Activated CD8-positive, alpha-beta memory T cell treated with anti-CD3 and anti-CD28 coated beads, Interleukin-2, amount 10 ng/mL, durations not matched to agents 7 days and 5 days (primary cell): ENCODE measurements around the gene SLC66A2. TPM values are rescaled to one million over a fixed set of nuclear protein-coding genes. Genes with fewer than 3 reads are reported as not detected.

Experiments
- ATAC-seq: fragments of 150-1000 bp; cut with Tn5 transposase; one replicate; pipeline ENCODE4 v1.10.0; 2021; ENCODE audit warnings: moderate library complexity
- CTCF ChIA-PET: fragments of 350-600 bp; sonication (Branson Sonifier 250); formaldehyde crosslinking; loops from one replicate; lab custom pipeline; 2021; ENCODE audit warnings: antibody characterized with exemption; lab: Charles Lee
- DNase-seq: peaks from one replicate; pipeline ENCODE4 v3.0.0-alpha.2; 2020
- H3K27ac Mint-ChIP-seq: one replicate; pipeline ENCODE4 v1.8.0; 2021; ENCODE audit warnings: mild to moderate bottlenecking, mixed read lengths
- H3K27me3 Mint-ChIP-seq: one replicate; pipeline ENCODE4 v1.8.0; 2021; ENCODE audit warnings: mixed read lengths
- H3K36me3 Mint-ChIP-seq: one replicate; pipeline ENCODE4 v1.8.0; 2021; ENCODE audit warnings: mild to moderate bottlenecking, mixed read lengths
- H3K4me1 Mint-ChIP-seq: one replicate; pipeline ENCODE4 v1.8.0; 2021; ENCODE audit warnings: mixed read lengths
- H3K4me3 Mint-ChIP-seq: one replicate; pipeline ENCODE4 v1.8.0; 2021; ENCODE audit warnings: mild to moderate bottlenecking, moderate library complexity, mixed read lengths
- H3K9me3 Mint-ChIP-seq: one replicate; pipeline ENCODE4 v1.8.0; 2022; ENCODE audit warnings: low read depth, mixed read lengths
- total RNA-seq, 2 experiments: library from RNA; stranded (reverse); gene quantifications; one replicate each; pipeline ENCODE4 v1.2.3, GENCODE V29; 2021

Gene SLC66A2
- total RNA-seq, 2 experiments from 2014 or later: 23.4 TPM

DNA sequence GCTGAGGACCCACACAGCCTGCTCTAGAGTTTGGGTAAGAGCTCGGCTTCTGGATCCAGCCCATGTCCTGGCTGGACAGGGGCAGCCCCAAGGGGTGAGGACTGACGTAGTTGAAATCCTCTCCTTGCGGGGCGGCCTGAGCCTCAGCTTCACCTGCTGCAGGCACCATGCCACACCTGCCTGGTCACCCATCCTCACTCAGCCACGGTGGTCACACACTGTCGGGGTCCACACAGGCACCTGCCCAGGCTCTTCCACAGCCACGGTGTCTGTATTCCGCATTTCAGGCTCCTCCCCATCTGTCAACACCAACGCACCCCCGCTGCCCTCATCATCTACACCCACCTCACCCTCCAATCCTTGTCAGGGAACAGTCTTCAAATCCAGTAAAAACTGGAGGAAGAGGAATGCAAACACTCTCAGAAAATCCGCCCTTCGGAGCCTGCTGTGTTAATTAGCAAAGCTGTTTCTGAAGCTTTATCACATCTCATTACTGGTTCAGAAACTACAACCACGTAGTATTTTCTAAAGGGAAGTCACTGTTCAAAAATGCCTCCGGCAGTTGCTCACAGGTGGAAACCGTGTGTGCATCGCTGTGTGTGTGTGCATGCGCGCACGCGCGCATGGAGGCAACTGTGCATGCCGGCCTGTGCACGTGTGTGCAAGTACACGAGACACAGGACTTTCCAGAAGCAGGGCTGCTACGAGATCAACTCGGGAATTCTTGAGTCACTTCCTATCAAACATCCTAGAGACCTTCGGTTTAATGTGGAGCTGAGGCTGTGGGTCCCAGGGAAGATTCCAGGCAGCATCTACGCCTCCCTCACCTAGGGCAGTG lies 38.2 kb downstream of the SLC66A2 start:
- no peak overlapping the region for H3K27ac Mint-ChIP-seq
- H3K27me3 Mint-ChIP-seq: no peaks in the 10 kb centered on the region
- H3K4me3 Mint-ChIP-seq: no peak overlapping the region
- peaks cover 28% of the 10 kb centered on the region for H3K4me1 Mint-ChIP-seq
- peaks cover 39% of the 10 kb centered on the region for H3K36me3 Mint-ChIP-seq
- H3K9me3 Mint-ChIP-seq: peaks cover 3% of the 10 kb centered on the region
- peak; percentile 31 for DNase-seq
- CTCF ChIA-PET: no interaction called here
- no peak for ATAC-seq

GRCh38 chr18:79912409-79912991 lies 39.0 kb downstream of the SLC66A2 start:
- DNase-seq (peak; percentile 63), ATAC-seq (peak; percentile 85)
- Mint-ChIP-seq H3K36me3 (peaks cover 43% of the 10 kb centered on the region), H3K27me3 (no peaks in the 10 kb centered on the region), H3K4me3 (no peak overlapping the region), H3K9me3 (peaks cover 3% of the 10 kb centered on the region), H3K4me1 (peaks cover 28% of the 10 kb centered on the region), H3K27ac (no peak overlapping the region)
- CTCF ChIA-PET: no interaction called here

DNA sequence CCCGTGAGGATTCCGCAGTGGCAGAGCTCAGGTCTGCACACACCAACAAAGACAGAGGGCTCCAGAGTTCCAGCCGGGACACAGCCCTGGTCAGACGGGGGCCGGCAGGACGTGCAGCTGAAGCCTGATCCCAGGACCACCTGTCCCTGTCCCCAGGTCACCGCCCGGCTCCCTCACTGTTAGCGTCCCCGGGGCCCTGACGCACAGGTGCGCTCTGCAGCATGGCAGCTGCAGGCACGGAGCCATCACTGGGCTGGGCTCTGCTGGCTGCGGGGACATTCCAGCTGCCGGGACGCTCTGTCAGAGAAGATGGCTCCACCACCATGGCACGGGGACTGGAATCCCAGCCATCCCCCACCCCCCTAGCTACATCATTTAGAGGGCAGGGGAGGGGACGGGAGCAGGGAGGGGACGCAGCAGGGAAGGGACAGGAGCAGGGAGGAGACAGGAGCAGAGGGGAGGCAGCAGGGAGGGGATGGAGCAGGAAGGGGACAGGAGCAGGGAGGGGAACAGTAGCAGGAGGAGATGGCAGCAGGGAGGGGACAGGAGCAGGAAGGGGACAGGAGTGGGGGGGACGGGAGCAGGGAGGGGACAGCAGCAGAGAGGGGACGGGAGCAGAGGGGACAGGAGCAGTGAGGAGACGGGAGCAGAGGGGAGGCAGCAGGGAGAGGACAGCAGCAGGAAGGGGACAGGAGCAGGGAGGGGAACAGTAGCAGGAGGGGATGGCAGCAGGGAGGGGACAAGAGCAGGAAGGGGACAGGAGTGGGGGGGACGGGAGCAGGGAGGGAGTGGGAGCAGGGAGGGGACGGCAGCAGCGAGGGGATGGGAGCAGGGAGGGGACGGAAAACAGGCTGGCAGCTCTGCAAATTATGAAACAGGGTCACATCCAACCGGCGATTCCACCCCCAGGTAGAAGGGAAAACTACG lies 39.8 kb downstream of the SLC66A2 start:
- H3K9me3 Mint-ChIP-seq: peaks cover 3% of the 10 kb centered on the region
- H3K36me3 Mint-ChIP-seq: peaks cover 40% of the 10 kb centered on the region
- CTCF ChIA-PET: no interaction called here
- DNase-seq: no peak
- no peak overlapping the region for H3K4me3 Mint-ChIP-seq
- H3K27me3 Mint-ChIP-seq: no peaks in the 10 kb centered on the region
- H3K27ac Mint-ChIP-seq: no peak overlapping the region
- ATAC-seq: no peak
- H3K4me1 Mint-ChIP-seq: peaks cover 31% of the 10 kb centered on the region

DNA sequence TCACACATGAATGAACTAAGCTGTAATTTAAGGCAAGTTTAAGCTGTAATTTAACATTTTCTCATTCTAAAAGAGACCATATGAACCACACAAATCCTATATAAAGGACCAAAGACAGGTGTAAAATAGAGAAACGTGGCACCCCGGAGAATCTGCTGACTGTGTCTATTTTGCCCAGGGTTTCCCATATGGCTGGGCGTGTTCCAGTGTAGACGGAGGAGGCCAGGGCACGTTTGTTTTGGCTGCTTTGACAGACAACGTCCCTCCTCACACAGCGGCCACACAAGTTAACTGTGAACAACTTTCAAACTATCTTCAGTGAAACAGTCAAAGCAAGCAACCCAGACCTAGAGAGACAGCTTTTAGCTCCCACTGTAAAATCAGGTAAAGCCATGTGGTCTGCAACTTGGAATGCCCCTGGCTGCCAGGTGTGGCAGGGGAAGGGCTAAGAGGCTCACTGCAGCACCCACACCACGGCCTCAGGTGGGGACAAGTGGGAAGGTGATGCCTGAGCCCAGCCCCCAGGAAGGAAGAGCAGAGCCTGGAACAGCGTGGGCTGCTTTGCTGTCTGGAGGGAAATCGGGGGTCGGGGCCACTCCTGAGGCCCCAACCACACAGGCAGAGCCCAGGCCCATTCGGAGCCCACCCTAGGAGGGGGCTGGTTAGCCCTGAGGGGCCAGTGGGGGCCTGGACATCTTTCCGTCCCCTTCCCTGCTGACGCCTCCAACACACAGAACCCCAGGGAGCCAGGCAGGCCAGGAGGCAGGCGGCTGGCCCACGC lies 40.7 kb downstream of the SLC66A2 start:
- Mint-ChIP-seq H3K27ac (peak overlapping the region; percentile 54), H3K27me3 (no peaks in the 10 kb centered on the region), H3K4me1 (peaks cover 37% of the 10 kb centered on the region), H3K9me3 (peaks cover 3% of the 10 kb centered on the region), H3K4me3 (no peak overlapping the region), H3K36me3 (peaks cover 33% of the 10 kb centered on the region)
- CTCF ChIA-PET: no interaction called here
- DNase-seq (no peak), ATAC-seq (no peak)

- Mint-ChIP-seq H3K9me3 (peaks cover 3% of the 10 kb centered on the region), H3K4me3 (no peak overlapping the region), H3K4me1 (peaks cover 15% of the 10 kb centered on the region)
Measured at GRCh38 chr18:79906706-79907105, 44.7 kb downstream of the SLC66A2 start.

GRCh38 chr18:79905993-79906392 lies 45.5 kb downstream of the SLC66A2 start:
- DNase-seq: no peak
- peaks cover 3% of the 10 kb centered on the region for H3K9me3 Mint-ChIP-seq
- H3K27ac Mint-ChIP-seq: peak overlapping the region; percentile 38
- H3K4me3 Mint-ChIP-seq: no peak overlapping the region
- no peaks in the 10 kb centered on the region for H3K27me3 Mint-ChIP-seq
- H3K4me1 Mint-ChIP-seq: peaks cover 15% of the 10 kb centered on the region
- ATAC-seq: no peak
- CTCF ChIA-PET: no interaction called here
- peaks cover 31% of the 10 kb centered on the region for H3K36me3 Mint-ChIP-seq

More at GRCh38 chr18:79906706-79907105, 44.7 kb downstream of the SLC66A2 start:
- CTCF ChIA-PET: no interaction called here
- ATAC-seq (no peak), DNase-seq (no peak)
- Mint-ChIP-seq H3K27ac (no peak overlapping the region), H3K36me3 (peaks cover 29% of the 10 kb centered on the region), H3K27me3 (no peaks in the 10 kb centered on the region)

DNA sequence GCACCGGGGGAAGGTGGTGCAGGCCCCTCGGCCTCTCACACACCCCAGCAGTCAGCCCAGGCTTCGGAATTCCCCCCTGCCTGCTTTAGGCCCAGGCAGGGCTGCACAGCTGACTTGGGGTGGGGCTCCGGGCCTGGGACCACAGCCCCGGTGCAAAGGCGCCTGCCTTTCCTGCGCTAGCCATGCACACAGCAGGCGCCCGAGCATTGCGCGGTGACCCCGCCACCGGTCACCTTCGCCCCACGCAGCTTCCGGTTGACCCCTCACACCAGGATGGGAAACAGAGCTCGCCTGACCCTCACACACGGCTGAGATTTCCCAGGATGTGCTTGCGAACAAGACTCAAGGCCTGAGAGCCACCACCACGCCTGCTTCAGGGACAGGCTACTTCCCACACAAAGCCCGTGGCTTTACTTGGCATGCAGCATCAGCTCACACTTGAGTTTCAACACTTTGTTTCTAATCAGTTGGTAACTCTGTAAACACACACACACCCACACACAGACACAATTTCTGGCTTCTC lies 46.0 kb downstream of the SLC66A2 start:
- ATAC-seq (no peak), DNase-seq (peak; percentile 31)
- Mint-ChIP-seq H3K27me3 (no peaks in the 10 kb centered on the region), H3K9me3 (peaks cover 3% of the 10 kb centered on the region), H3K4me1 (peaks cover 14% of the 10 kb centered on the region), H3K36me3 (peaks cover 29% of the 10 kb centered on the region), H3K27ac (peak overlapping the region; percentile 18), H3K4me3 (no peak overlapping the region)
- CTCF ChIA-PET: no interaction called here

- Mint-ChIP-seq H3K27me3 (no peaks in the 10 kb centered on the region), H3K4me3 (no peak overlapping the region), H3K36me3 (peaks cover 30% of the 10 kb centered on the region), H3K27ac (no peak overlapping the region), H3K9me3 (peaks cover 3% of the 10 kb centered on the region), H3K4me1 (peaks cover 13% of the 10 kb centered on the region)
- CTCF ChIA-PET: no interaction called here
- ATAC-seq: no peak
- peak; percentile 21 for DNase-seq
Measured at GRCh38 chr18:79904357-79905147, 46.9 kb downstream of the SLC66A2 start.

DNA sequence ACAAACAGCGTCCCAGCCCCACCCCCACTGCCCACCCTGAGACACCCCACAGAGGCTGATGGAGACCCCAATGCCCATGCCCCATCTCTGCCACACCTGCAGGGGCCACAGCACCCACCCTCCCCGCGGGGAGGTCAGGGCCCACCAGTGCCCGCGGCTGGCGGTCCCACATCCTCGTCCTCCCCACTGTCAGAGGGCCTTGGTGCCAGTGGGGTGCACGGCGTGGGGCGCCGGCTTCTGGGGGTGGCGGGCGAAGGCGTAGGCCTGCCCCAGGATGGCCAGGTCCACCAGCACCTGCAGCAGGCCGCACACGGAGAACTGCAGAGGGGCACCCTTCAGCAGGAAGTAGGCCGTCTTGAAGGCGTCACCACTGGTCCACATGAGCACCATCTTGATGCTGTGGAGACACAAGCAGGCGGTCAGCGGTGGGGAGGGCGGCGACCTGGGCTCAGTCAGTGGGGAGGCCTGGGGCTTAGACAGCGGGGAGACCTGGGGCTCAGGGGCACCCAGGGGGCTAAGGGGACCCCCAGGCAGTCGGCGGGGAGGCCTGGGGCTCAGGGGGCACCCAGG lies 47.6 kb downstream of the SLC66A2 start:
- CTCF ChIA-PET: no interaction called here
- H3K27me3 Mint-ChIP-seq: no peaks in the 10 kb centered on the region
- H3K4me1 Mint-ChIP-seq: peaks cover 13% of the 10 kb centered on the region
- DNase-seq: no peak
- no peak overlapping the region for H3K4me3 Mint-ChIP-seq
- H3K9me3 Mint-ChIP-seq: peaks cover 1% of the 10 kb centered on the region
- H3K27ac Mint-ChIP-seq: no peak overlapping the region
- no peak for ATAC-seq
- H3K36me3 Mint-ChIP-seq: peaks cover 26% of the 10 kb centered on the region

DNA sequence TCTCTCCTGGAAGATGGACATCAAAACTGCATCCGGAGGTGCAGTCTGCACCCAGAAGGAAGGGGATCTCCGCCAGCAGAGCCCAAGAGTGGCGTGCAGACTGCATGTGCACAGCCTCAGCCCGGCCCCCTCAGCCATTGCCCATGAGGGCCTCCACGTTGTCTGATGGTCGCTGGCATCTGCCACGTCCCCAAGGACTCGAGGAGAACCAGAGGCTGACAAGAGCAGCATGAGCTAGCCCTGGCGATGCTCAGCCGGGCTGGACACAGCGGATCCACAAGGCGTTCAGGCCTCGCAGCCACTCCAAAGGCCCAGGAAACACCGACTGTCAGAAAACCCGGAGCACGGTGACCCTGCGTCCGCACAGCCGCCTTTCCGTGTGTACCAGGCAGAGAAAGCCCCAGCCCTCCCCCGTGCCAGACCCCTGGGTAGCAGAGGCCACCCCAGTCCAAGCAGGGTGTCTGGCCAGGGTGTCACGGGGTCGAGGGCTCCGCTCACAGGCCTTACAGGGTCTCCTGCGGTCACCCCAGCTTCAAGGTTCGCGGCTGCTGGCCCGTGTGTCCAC lies 48.3 kb downstream of the SLC66A2 start:
- Mint-ChIP-seq H3K9me3 (peaks cover 2% of the 10 kb centered on the region), H3K27ac (no peak overlapping the region), H3K4me3 (no peak overlapping the region), H3K36me3 (peaks cover 21% of the 10 kb centered on the region), H3K4me1 (peaks cover 13% of the 10 kb centered on the region), H3K27me3 (no peaks in the 10 kb centered on the region)
- CTCF ChIA-PET: no interaction called here
- ATAC-seq: no peak
- peak; percentile 22 for DNase-seq

- CTCF ChIA-PET: no interaction called here
- Mint-ChIP-seq H3K4me3 (no peak overlapping the region), H3K9me3 (peaks cover 6% of the 10 kb centered on the region), H3K4me1 (peaks cover 13% of the 10 kb centered on the region), H3K27ac (no peak overlapping the region), H3K27me3 (no peaks in the 10 kb centered on the region), H3K36me3 (peaks cover 17% of the 10 kb centered on the region)
- ATAC-seq: no peak
- peak; percentile 27 for DNase-seq
Measured at GRCh38 chr18:79902640-79903039, 48.8 kb downstream of the SLC66A2 start.
